ENCODE measurements around the gene STRIT1.
"Not testable (repeated sequence)": the region's sequence is repeated elsewhere in the genome, so short reads cannot be mapped to it uniquely, and the experiment has no call there.

Gene STRIT1

GRCh38 chr3:155270485-155271342 is 22.8 kb downstream of the STRIT1 start:
- no peak for DNase-seq (ENCODE audit: low read depth)

GRCh38 chr3:155270063-155270462 is 23.4 kb downstream of the STRIT1 start:
- no peak for DNase-seq (ENCODE audit: low read depth)

GRCh38 chr3:155262855-155263254 is 30.6 kb downstream of the STRIT1 start:
- not testable (repeated sequence) for DNase-seq (ENCODE audit: low read depth)

DNA sequence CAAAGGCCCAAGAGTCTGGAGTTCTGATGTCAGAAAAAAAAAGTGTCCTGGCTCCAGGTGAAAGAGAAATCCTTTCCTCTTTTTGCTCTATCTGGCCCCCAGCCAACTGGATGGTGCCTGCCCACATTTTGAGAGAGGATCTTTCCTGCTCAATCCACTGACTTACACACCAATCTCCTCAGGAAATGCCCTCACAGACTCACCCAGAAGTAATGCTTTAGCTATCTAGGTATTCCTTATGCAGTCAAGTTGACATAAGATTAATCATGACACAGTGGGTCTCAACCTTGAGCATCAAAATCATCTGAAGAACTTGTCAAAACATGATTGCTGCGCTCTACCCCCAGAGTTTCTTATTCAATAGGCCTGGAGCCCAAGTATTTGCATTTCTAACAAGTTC is 31.2 kb downstream of the STRIT1 start:
- no peak for DNase-seq (ENCODE audit: low read depth)

DNA sequence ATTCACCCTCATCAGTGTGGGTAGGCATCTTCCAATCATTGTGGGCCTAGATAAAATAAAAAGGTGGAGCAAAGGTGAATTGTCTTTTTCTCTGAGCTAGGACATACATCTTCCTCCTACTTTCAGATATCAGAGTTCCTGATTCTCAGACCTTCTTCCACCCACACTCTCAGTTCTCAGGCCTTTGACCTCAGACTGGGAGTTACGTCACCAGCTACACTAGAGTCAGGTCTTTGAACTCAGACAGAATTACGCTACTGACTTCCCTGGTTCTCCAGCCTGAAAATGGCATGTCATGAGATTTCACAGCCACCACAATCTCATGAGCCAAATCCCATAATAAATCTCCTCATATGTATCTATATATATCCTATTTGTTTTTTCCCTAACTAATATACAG is 39.0 kb downstream of the STRIT1 start:
- no peak for DNase-seq (ENCODE audit: low read depth)

DNA sequence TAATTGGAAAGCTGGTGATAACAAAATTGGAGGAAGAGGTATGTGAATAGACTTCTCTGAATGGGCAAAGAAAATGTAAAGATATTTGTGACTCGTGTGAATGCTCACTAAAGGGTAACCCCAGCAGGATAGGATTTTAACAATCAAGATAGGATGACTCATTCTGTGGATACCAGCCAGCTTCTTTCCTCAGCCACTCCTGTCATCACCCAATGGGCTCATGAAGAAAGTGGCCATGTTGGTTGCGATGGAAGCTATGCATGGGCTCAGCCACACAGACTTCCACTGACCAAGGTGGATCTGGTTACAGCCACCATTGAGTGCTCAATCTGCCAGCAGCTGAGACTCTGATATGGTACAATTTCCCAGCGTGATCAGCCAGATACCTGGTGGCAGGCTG is 40.9 kb downstream of the STRIT1 start:
- no peak for DNase-seq (ENCODE audit: low read depth)

DNA sequence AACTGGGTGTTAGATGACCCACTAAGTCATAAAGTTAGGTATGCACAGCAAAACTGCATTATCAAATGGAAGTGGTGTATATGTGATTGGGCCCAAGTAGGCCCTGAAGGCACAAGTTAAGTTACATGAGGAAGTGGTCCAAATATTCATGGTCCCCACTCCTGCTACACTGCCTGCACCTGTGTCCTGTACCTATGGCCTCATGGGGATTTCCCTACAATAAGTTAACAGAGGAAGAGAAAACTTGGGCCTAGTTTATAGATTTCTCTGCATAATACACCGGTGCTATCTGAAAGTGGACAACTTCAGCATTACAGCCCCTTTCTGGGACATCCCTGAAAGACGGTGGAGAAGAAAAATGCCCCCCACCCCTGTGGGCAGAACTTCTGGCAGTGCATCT is 41.5 kb downstream of the STRIT1 start:
- no peak for DNase-seq (ENCODE audit: low read depth)

DNA sequence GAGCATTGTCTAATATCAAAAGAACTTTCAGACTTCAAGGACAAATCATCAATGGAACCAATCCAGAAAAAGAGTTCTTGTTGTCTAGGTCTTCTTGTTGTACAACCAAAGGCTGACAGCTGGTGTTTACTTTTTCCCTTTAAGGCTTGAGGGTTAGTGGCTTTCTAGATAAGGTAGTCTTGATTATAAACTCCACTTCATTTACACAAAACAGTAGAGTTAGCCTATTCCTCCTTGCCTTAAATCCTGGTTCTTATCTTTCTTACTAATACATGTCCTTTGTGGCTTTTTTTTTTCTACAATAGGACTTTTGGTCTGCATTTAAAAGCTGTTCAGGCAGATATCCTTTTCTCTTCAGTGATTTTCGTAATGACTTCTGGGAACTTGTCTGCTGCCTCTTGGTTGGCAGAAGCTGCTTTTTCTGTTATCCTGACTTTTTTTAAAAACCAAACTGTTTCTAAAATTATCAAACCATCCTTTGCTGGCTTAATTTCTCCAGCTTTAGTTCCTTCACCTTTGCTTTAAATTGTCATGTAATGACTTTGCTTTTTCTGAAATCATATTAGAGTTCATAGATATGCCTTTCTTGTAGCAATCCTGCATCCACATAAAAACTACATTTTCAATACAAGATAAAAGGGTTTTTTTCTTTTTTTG is 44.8 kb downstream of the STRIT1 start:
- no peak for DNase-seq (ENCODE audit: low read depth)

GRCh38 chr3:155244699-155245098 is 48.8 kb downstream of the STRIT1 start:
- DNase-seq (ENCODE audit: low read depth), result no peak

GRCh38 chr3:155244216-155244615 is 49.3 kb downstream of the STRIT1 start:
- DNase-seq (ENCODE audit: low read depth), result no peak

DNA sequence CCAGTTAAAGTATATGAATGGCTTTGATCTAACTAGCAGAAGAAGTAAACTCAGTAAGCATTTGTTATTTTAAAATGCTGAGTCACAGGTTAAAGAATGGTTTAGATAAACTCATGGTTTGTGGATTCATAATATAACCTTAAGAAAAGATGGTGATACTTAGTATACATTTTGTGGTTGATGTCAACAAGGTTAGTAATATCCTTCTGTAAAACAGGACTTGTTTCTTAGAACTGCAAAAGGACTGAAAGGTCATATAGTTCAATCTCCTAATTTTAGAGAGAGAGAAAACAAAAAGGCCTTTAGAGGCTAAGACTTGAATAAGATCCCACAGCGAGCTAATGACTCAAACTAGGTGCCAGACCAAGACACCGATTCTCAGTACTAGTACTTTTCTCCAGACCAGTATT is 50.0 kb downstream of the STRIT1 start:
- no peak for DNase-seq (ENCODE audit: low read depth)

- no peak for DNase-seq (ENCODE audit: low read depth)
These were observed 51.1 kb downstream of the STRIT1 start for GRCh38 chr3:155242342-155242741.

GRCh38 chr3:155241579-155241978 is 51.9 kb downstream of the STRIT1 start:
- no peak for DNase-seq (ENCODE audit: low read depth)
